Suprapubic skin (tissue), 4 donors: ENCODE data around the gene PDCD4.

ENCODE experiments used
- CTCF ChIP-seq, 2 donors: fragments of 200-600 bp in 1 of 2; fragments of 450-650 bp in 1 of 2; sonication (generic) in 1 of 2; IDR thresholded peaks; one replicate each; pipeline ENCODE4 v1.5.1; 2016 to 2019; ENCODE audit warnings: antibody characterized with exemption in 2 of 2, mild to moderate bottlenecking in 1 of 2, moderate library complexity in 1 of 2
- POLR2A ChIP-seq, 2 donors: fragments of 450-650 bp; IDR thresholded peaks; one replicate each; pipeline ENCODE4 v1.6.1; 2017; ENCODE audit warnings: antibody characterized with exemption in 2 of 2, mild to moderate bottlenecking in 2 of 2, moderate library complexity in 2 of 2
- POLR2AphosphoS5 ChIP-seq, 3 donors: sonication (generic); formaldehyde crosslinking; IDR thresholded peaks; one replicate each; pipeline ENCODE4 v1.6.1; 2017; ENCODE audit warnings: antibody characterized with exemption in 3 of 3

DNA sequence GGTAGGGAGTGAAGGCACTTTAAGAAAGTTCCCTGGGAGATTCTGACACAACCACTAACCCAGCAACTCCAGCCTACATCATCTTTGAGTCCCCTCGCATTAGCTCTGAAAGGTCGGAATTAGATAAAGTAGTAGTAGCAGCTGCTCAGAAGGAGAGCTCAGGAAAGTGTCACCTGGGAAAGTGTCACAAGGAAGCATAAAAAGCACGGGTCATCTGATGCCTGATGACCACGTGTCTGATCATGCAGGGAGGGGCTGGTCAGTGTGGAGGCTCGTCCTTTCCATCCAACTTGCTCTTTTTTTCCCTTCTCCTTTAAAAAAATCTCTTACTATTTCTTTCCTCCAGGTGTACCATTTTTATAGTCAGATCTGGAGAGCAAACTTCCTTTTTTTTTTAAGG lies 47.1 kb upstream of the PDCD4 start:
- no peak for TF ChIP-seq POLR2A (IDR thresholded peaks at IDR 0.05)
- no peak for TF ChIP-seq POLR2AphosphoS5 (IDR thresholded peaks at IDR 0.05)
- TF ChIP-seq CTCF (IDR thresholded peaks at IDR 0.05) = no peak
